ENCODE data around the gene CDH4. TPM values are rescaled to one million over a fixed set of nuclear protein-coding genes. Genes with fewer than 3 reads are reported as not detected.

The CDH4 gene
- total and polyA plus RNA-seq, 3 experiments from 2014 or later = 0.22 TPM; not detected in 2

DNA sequence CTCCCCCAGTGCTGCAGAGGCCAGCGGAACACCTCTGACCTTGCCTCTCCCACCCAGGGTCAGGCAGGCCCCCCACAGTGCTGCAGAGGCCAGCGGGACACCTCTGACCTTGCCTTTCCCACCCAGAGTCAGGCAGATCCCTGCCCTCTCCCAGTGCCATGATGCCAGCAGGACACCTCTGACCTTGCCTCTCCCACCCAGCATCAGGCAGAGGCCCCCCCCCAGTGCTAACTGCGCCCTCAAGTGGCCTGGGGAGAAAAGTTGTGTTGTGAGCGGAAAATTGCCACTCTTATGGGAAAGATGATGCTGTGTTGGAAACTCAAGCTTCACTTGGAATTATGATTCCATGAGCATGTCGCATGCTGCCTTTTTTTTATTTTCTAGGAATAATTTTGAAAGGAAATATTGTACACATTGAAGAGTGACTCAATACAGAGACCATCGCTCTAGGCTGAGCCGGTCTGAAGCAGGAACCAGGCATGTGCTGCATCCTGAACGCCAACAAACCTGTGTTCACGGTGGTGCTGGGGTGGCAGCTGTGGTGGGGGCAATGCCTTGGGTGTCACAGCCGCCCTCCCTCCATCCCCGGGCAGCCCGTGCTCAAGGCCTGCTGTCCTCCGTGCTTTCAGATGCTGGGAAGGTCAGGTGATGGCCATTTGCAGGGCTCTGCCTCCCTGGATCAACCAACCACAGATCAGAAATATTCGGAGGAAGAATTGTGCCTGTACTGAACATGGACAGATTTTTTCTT is 98.6 kb downstream of the CDH4 start:
- ChIA-PET POLR2A (no interaction called here), CTCF (no interaction called here)
- Mint-ChIP-seq H3K4me1 (no peaks in the 10 kb centered on the region), H3K27me3 (peaks cover 0 to 3% of the 10 kb centered on the region in 2 donors), H3K36me3 (no peaks in the 10 kb centered on the region), H3K27ac (no peak overlapping the region), H3K9me3 (peaks cover 0 to 3% (median 3%) of the 10 kb centered on the region in 5 donors), H3K4me3 (no peak overlapping the region)
- no peaks in the 10 kb centered on the region for H3K9me3 ChIP-seq (ENCODE audit: low read length)
- H3K27ac ChIP-seq (ENCODE audit: low read depth, low read length) = no peak overlapping the region
- no peak for DNase-seq
- H3K4me1 ChIP-seq (ENCODE audit: insufficient read depth, low read length) = no peaks in the 10 kb centered on the region
- no peaks in the 10 kb centered on the region for H3K27me3 ChIP-seq (ENCODE audit: insufficient read depth, low read length, poor library complexity, severe bottlenecking)
- no peak overlapping the region for H3K4me3 ChIP-seq (ENCODE audit: low read length)
- no peaks in the 10 kb centered on the region for H3K36me3 ChIP-seq (ENCODE audit: insufficient read depth, low read length)

DNA sequence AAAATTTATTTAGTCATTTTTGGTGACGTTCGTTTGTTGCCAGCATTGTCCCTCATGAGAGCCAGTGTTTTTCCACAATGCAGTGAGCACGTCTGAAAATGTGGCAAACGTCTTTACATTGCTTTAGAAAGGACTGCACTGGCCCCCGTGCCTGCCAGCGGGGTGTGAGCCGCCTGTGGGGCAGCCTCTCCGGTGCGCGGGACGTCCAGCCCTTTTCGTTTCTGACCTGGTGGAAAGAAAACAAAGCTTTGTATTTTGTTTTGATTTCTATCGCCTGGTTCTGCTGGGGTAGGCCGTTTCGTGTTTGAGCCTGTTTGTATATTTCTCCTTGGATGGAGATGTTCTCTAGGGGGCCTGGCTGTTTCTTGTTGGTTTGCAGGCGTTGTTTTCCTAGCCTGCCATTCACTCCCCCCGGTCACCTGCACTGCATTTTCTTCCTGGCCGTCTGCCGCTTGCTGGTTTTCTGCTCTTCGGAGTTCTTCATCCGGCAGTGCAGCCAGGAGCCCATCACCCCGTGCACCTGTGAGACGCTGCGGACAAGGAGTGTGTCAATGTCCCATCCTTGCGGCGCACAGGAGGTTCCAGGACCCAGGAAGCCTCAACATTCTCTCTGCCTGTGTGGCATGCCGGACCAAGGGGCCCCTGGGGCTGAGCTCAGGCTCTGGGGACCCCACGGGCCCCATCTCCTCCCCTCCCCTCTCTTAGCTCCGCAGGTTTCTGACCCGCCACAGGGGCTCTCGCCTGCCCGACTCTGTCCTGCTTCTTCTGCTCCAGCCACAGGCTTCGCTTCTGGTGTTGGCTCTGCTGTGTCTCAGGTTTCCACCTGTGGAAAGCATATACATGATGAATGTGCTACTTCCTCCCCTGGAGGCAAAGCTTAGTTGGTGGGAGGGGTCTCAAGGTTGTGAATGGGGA is 100.5 kb downstream of the CDH4 start:
- ChIA-PET POLR2A (no interaction called here), CTCF (no interaction called here)
- no peak for DNase-seq
- no peaks in the 10 kb centered on the region for H3K27me3 ChIP-seq (ENCODE audit: insufficient read depth, low read length, poor library complexity, severe bottlenecking)
- H3K9me3 Mint-ChIP-seq = peaks cover 0 to 4% (median 0%) of the 10 kb centered on the region in 5 donors
- H3K27ac ChIP-seq (ENCODE audit: low read depth, low read length) = no peak overlapping the region
- no peaks in the 10 kb centered on the region for H3K36me3 Mint-ChIP-seq
- no peak overlapping the region for H3K4me3 Mint-ChIP-seq
- no peak overlapping the region for H3K27ac Mint-ChIP-seq
- no peaks in the 10 kb centered on the region for H3K9me3 ChIP-seq (ENCODE audit: low read length)
- no peaks in the 10 kb centered on the region for H3K4me1 ChIP-seq (ENCODE audit: insufficient read depth, low read length)
- H3K4me3 ChIP-seq (ENCODE audit: low read length) = no peak overlapping the region
- peaks cover 0 to 3% of the 10 kb centered on the region in 2 donors for H3K27me3 Mint-ChIP-seq
- H3K36me3 ChIP-seq (ENCODE audit: insufficient read depth, low read length) = no peaks in the 10 kb centered on the region
- no peaks in the 10 kb centered on the region for H3K4me1 Mint-ChIP-seq

DNA sequence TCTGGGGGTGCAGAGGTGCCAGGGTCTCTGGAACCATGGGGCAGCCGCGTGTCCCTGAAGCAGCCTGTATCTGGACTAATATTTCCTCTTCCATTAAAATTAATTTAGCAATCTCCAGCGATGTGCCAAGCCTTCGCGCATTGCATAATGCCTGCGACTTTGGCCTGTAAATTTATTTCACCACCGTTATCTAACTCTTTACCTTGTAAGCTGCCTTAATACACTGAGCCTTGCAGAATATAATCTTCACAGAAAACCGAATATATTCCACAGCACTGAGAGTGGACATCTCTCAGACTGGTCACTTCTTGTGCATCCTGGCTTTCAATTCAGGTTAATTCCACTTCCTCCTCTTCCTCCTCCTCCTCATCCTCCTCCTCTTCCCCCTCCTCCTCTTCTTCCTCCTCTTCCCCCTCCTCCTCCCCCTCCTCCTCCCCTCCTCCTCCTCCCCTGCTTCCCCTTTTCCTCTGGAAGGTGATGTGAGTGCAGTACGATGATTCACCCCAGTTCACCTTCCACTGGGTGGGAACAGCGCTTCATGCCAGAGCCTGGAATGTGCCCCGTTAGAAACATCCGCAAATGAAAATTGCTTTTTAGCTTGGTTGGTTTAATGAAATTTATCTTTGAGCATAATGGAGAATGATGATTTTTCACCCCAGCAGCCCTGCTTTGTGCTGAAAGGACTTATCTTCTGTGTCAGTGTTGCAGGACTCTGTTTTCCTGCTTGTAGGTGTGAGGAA is 101.4 kb downstream of the CDH4 start:
- no peak overlapping the region for H3K27ac ChIP-seq (ENCODE audit: low read depth, low read length)
- Mint-ChIP-seq H3K36me3 (no peaks in the 10 kb centered on the region), H3K4me3 (no peak overlapping the region), H3K4me1 (no peaks in the 10 kb centered on the region), H3K27me3 (peaks cover 1 to 3% of the 10 kb centered on the region in 2 donors), H3K9me3 (peaks cover 0 to 4% (median 0%) of the 10 kb centered on the region in 5 donors), H3K27ac (no peak overlapping the region)
- no peak overlapping the region for H3K4me3 ChIP-seq (ENCODE audit: low read length)
- CTCF ChIA-PET = no interaction called here
- no peak for DNase-seq
- no peaks in the 10 kb centered on the region for H3K4me1 ChIP-seq (ENCODE audit: insufficient read depth, low read length)
- no peaks in the 10 kb centered on the region for H3K36me3 ChIP-seq (ENCODE audit: insufficient read depth, low read length)
- H3K27me3 ChIP-seq (ENCODE audit: insufficient read depth, low read length, poor library complexity, severe bottlenecking) = no peaks in the 10 kb centered on the region
- no peaks in the 10 kb centered on the region for H3K9me3 ChIP-seq (ENCODE audit: low read length)
- POLR2A ChIA-PET = no interaction called here

DNA sequence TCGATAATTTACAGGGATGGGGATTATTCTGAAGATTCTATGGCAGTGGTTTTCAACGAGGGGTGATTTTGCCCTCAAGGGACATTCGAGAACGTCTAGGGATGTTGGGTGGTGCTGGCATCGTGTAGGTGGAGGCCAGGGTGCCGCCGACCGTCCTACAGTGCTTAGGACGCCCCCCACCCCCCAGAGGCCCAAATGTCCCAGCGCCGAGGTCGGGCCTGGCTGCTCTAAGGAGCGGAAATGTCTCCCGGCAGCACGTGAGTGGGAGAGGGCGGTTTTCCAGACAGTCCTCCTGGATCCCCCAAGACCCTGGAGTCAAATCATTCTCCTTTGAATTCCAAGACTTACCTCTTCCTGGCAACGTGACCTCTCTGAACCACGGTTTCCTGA is 101.9 kb downstream of the CDH4 start:
- H3K27ac Mint-ChIP-seq = no peak overlapping the region
- H3K36me3 ChIP-seq (ENCODE audit: insufficient read depth, low read length) = no peaks in the 10 kb centered on the region
- H3K4me1 Mint-ChIP-seq = no peaks in the 10 kb centered on the region
- H3K36me3 Mint-ChIP-seq = no peaks in the 10 kb centered on the region
- ChIA-PET POLR2A (no interaction called here), CTCF (no interaction called here)
- peaks cover 1 to 3% of the 10 kb centered on the region in 2 donors for H3K27me3 Mint-ChIP-seq
- H3K9me3 ChIP-seq (ENCODE audit: low read length) = no peaks in the 10 kb centered on the region
- H3K9me3 Mint-ChIP-seq = peaks cover 0 to 4% (median 0%) of the 10 kb centered on the region in 5 donors
- no peak for DNase-seq
- no peaks in the 10 kb centered on the region for H3K27me3 ChIP-seq (ENCODE audit: insufficient read depth, low read length, poor library complexity, severe bottlenecking)
- H3K4me3 Mint-ChIP-seq = no peak overlapping the region
- no peak overlapping the region for H3K4me3 ChIP-seq (ENCODE audit: low read length)
- H3K27ac ChIP-seq (ENCODE audit: low read depth, low read length) = no peak overlapping the region
- no peaks in the 10 kb centered on the region for H3K4me1 ChIP-seq (ENCODE audit: insufficient read depth, low read length)

DNA sequence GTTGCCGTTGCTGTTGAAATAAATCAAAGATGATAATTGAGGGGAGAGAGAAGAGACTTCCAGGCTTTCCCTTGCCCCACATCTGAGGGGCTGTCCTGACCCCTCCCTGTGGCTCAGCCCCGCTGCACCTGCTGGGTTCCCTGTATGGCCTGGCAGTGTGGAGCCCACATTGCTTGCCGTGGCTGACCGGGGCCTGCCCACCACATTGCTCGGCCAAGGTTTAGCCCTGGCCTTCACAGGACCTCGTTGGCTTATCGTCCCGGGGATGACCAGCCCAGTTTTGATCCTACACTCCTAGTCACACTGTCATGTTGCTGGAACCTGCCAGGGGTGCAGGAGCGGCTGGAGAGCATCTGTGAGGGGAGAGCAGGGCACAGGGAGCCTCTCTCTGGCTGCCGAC is 102.4 kb downstream of the CDH4 start:
- CTCF ChIA-PET = no interaction called here
- H3K9me3 Mint-ChIP-seq = peaks cover 0 to 4% (median 0%) of the 10 kb centered on the region in 5 donors
- H3K27ac Mint-ChIP-seq = no peak overlapping the region

DNA sequence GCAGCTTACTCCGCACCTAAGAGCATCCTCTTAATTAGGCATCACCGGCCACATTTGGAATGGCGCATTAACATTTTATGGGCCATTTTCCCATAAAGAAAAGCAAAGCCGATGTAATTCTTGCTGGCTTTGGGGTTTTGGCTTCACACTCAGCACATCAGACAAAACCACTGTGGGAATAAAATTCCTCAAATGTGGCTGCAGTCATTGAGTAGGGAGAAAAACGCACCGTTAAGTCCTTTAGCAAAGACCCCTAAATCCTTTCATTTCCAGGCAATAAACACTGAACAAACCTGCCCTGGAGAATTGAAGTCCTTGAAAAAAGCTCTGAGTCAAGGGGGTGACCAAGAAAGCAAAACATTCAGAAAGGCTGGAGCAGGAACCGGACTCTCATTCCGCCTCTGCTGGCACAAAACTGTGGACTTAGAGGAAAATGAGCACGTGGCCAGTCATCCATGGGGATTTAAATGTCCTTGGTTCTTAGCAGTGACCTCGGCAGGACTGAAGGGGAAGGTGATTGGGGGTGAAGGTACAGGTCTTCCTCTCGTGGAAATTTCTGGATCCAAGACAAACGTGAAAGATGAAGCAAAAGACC is 102.9 kb downstream of the CDH4 start:
- POLR2A ChIA-PET = no interaction called here
- no peaks in the 10 kb centered on the region for H3K36me3 Mint-ChIP-seq
- H3K27me3 ChIP-seq (ENCODE audit: insufficient read depth, low read length, poor library complexity, severe bottlenecking) = no peaks in the 10 kb centered on the region
- H3K27me3 Mint-ChIP-seq = peaks cover 1 to 3% of the 10 kb centered on the region in 2 donors
- no peaks in the 10 kb centered on the region for H3K9me3 ChIP-seq (ENCODE audit: low read length)
- CTCF ChIA-PET = no interaction called here
- no peak overlapping the region for H3K4me3 ChIP-seq (ENCODE audit: low read length)
- no peak overlapping the region for H3K27ac ChIP-seq (ENCODE audit: low read depth, low read length)
- no peak overlapping the region for H3K27ac Mint-ChIP-seq
- H3K9me3 Mint-ChIP-seq = peaks cover 0 to 4% (median 0%) of the 10 kb centered on the region in 5 donors
- H3K36me3 ChIP-seq (ENCODE audit: insufficient read depth, low read length) = no peaks in the 10 kb centered on the region
- no peaks in the 10 kb centered on the region for H3K4me1 Mint-ChIP-seq
- H3K4me3 Mint-ChIP-seq = no peak overlapping the region
- no peak for DNase-seq
- H3K4me1 ChIP-seq (ENCODE audit: insufficient read depth, low read length) = no peaks in the 10 kb centered on the region

More for the DNA sequence above, 102.4 kb downstream of the CDH4 start:
- no peaks in the 10 kb centered on the region for H3K36me3 Mint-ChIP-seq
- no peaks in the 10 kb centered on the region for H3K36me3 ChIP-seq (ENCODE audit: insufficient read depth, low read length)
- no peaks in the 10 kb centered on the region for H3K4me1 Mint-ChIP-seq
- no peaks in the 10 kb centered on the region for H3K4me1 ChIP-seq (ENCODE audit: insufficient read depth, low read length)
- no peak overlapping the region for H3K4me3 Mint-ChIP-seq
- POLR2A ChIA-PET = no interaction called here
- no peaks in the 10 kb centered on the region for H3K27me3 ChIP-seq (ENCODE audit: insufficient read depth, low read length, poor library complexity, severe bottlenecking)
- H3K9me3 ChIP-seq (ENCODE audit: low read length) = no peaks in the 10 kb centered on the region
- peaks cover 1 to 3% of the 10 kb centered on the region in 2 donors for H3K27me3 Mint-ChIP-seq
- no peak overlapping the region for H3K4me3 ChIP-seq (ENCODE audit: low read length)
- H3K27ac ChIP-seq (ENCODE audit: low read depth, low read length) = no peak overlapping the region
- no peak for DNase-seq

DNA sequence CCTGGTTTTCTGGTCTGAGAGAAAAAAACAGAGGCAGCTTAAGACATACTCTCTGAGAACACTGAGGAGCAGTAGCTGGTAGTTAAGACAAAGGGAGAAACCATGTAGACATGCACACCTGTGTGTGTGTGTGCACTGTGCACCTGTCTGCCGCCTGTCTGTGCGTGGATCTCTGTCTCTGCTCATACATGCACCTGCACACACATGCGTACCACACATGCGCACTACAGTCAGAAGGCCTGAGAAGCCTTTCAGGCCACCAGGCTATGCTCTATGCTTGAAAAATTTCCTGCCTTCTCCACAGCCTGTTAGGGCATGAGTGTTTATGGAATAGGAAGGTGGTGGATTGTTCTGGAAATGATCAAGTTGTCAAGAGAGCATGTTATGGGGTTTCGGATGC is 103.5 kb downstream of the CDH4 start:
- Histone ChIP-seq H3K36me3 (ENCODE audit: insufficient read depth, low read length) (no peaks in the 10 kb centered on the region), H3K27me3 (ENCODE audit: insufficient read depth, low read length, poor library complexity, severe bottlenecking) (no peaks in the 10 kb centered on the region), H3K9me3 (ENCODE audit: low read length) (no peaks in the 10 kb centered on the region), H3K27ac (ENCODE audit: low read depth, low read length) (no peak overlapping the region), H3K4me1 (ENCODE audit: insufficient read depth, low read length) (no peaks in the 10 kb centered on the region), H3K4me3 (ENCODE audit: low read length) (no peak overlapping the region)
- DNase-seq = no peak
- Mint-ChIP-seq H3K4me3 (no peak overlapping the region), H3K27ac (no peak overlapping the region), H3K36me3 (no peaks in the 10 kb centered on the region), H3K4me1 (no peaks in the 10 kb centered on the region), H3K9me3 (peaks cover 0 to 4% (median 0%) of the 10 kb centered on the region in 5 donors), H3K27me3 (peaks cover 1 to 4% of the 10 kb centered on the region in 2 donors)
- CTCF ChIA-PET = no interaction called here
- POLR2A ChIA-PET = no interaction called here
